SK-N-SH treated with all-trans-retinoic acid at 6 μM for 48 hours (cell line): Measurements from ENCODE around the gene RBM45.
"Not testable (repeated sequence)": the region's sequence is repeated elsewhere in the genome, so short reads cannot be mapped to it uniquely, and the experiment has no call there.

ENCODE experiments used
- ATAC-seq: fragments of 200-7000 bp; cut with Tn5 transposase; 3 replicates; pipeline ENCODE4 v1.9.1; 2020; ENCODE audit warnings: mild to moderate bottlenecking, moderate library complexity
- ARNTL ChIP-seq: fragments of 450-650 bp; formaldehyde crosslinking; IDR thresholded peaks from 2 replicates; pipeline ENCODE4 v1.5.0; 2020; ENCODE audit warnings: low read depth, mild to moderate bottlenecking, moderate library complexity, borderline replicate concordance
- BACH2 ChIP-seq: fragments of 250-450 bp; sonication (Bioruptor Pico); IDR thresholded peaks from 2 replicates; pipeline ENCODE4 v1.9.0; 2021; ENCODE audit warnings: mild to moderate bottlenecking, borderline replicate concordance
- CSDC2 ChIP-seq: fragments of 250-450 bp; sonication (Bioruptor Pico); IDR thresholded peaks from 2 replicates; pipeline ENCODE4 v1.5.0; 2020; ENCODE audit warnings: mild to moderate bottlenecking, moderate library complexity
- CSRNP3 ChIP-seq: fragments of 250-450 bp; sonication (Bioruptor Pico); IDR thresholded peaks from 2 replicates; pipeline ENCODE4 v1.5.1; 2021; ENCODE audit warnings: mild to moderate bottlenecking, moderate library complexity
- ESRRG ChIP-seq: fragments of 250-450 bp; sonication (Bioruptor Pico); IDR thresholded peaks from 2 replicates; pipeline ENCODE4 v1.6.1; 2021; ENCODE audit warnings: mild to moderate bottlenecking
- GLIS3 ChIP-seq: fragments of 250-450 bp; sonication (Bioruptor Pico); IDR thresholded peaks from 2 replicates; pipeline ENCODE4 v1.5.0; 2020; ENCODE audit warnings: mild to moderate bottlenecking, moderate library complexity
- ISL1 ChIP-seq: fragments of 250-450 bp; sonication (Bioruptor Pico); IDR thresholded peaks from 2 replicates; pipeline ENCODE4 v2.1.2; 2022; ENCODE audit warnings: mild to moderate bottlenecking, moderate library complexity
- PATZ1 ChIP-seq: fragments of 250-450 bp; sonication (Bioruptor Pico); IDR thresholded peaks from 2 replicates; pipeline ENCODE4 v1.8.0; 2020; ENCODE audit warnings: mild to moderate bottlenecking, moderate library complexity, borderline replicate concordance
- PPARA ChIP-seq: fragments of 250-450 bp; sonication (Bioruptor Pico); IDR thresholded peaks from 2 replicates; pipeline ENCODE4 v1.5.0; 2020; ENCODE audit warnings: mild to moderate bottlenecking, borderline replicate concordance
- RARB ChIP-seq: fragments of 250-450 bp; sonication (Bioruptor Pico); IDR thresholded peaks from 2 replicates; pipeline ENCODE4 v1.8.0; 2021; ENCODE audit warnings: mild to moderate bottlenecking, moderate library complexity
- SNAI2 ChIP-seq: fragments of 250-450 bp; sonication (Bioruptor Pico); IDR thresholded peaks from 2 replicates; pipeline ENCODE4 v1.5.0; 2020; ENCODE audit warnings: mild to moderate bottlenecking, moderate library complexity
- TCF4 ChIP-seq: fragments of 250-450 bp; sonication (Bioruptor Pico); IDR thresholded peaks from 2 replicates; pipeline ENCODE4 v1.8.0; 2021; ENCODE audit warnings: mild to moderate bottlenecking, moderate library complexity, borderline replicate concordance
- TOX ChIP-seq: fragments of 250-450 bp; sonication (Bioruptor Pico); IDR thresholded peaks from 2 replicates; pipeline ENCODE4 v1.8.0; 2021; ENCODE audit warnings: mild to moderate bottlenecking, moderate library complexity, borderline replicate concordance
- ZC3H10 ChIP-seq: fragments of 250-450 bp; sonication (Bioruptor Pico); IDR thresholded peaks from 2 replicates; pipeline ENCODE4 v1.5.1; 2021; ENCODE audit warnings: mild to moderate bottlenecking, moderate library complexity
- ZFP3 ChIP-seq: fragments of 250-450 bp; sonication (Bioruptor Pico); IDR thresholded peaks from 2 replicates; pipeline ENCODE4 v1.5.0; 2020; ENCODE audit warnings: mild to moderate bottlenecking, moderate library complexity
- ZFP30 ChIP-seq: fragments of 450-650 bp; formaldehyde crosslinking; IDR thresholded peaks from 2 replicates; pipeline ENCODE4 v1.5.0; 2022; ENCODE audit warnings: mild to moderate bottlenecking, moderate library complexity
- ZNF8 ChIP-seq: fragments of 450-650 bp; formaldehyde crosslinking; IDR thresholded peaks from 2 replicates; pipeline ENCODE4 v1.5.0; 2020; ENCODE audit warnings: mild to moderate bottlenecking, moderate library complexity
- TF ChIP-seq, protein P1 (sequence below): fragments of 250-450 bp; sonication (Bioruptor Pico); IDR thresholded peaks from 2 replicates; pipeline ENCODE4 v1.5.0; 2020; ENCODE audit warnings: mild to moderate bottlenecking, moderate library complexity
- TF ChIP-seq, protein P2 (sequence below): fragments of 250-450 bp; sonication (Bioruptor Pico); IDR thresholded peaks from 2 replicates; pipeline ENCODE4 v1.8.0; 2021; ENCODE audit warnings: low read depth, mild to moderate bottlenecking, moderate library complexity, borderline replicate concordance
- TF ChIP-seq, protein P3 (sequence below): fragments of 250-450 bp; sonication (Bioruptor Pico); IDR thresholded peaks from 2 replicates; pipeline ENCODE4 v1.5.1; 2020; ENCODE audit warnings: low read depth, mild to moderate bottlenecking, moderate library complexity

RBM45 gene

GRCh38 chr2:178072383-178073301 is 39.6 kb upstream of the RBM45 start, which contains the start of gene PDE11A:
Gene PDE11A, minus strand, starts transcription at chr2:178072777. Its CDS starts 340 bp downstream, at chr2:178072437.
- ATAC-seq, result peak; percentile 98
- no peak for TF ChIP-seq PPARA
- TF ChIP-seq, protein P1, sequence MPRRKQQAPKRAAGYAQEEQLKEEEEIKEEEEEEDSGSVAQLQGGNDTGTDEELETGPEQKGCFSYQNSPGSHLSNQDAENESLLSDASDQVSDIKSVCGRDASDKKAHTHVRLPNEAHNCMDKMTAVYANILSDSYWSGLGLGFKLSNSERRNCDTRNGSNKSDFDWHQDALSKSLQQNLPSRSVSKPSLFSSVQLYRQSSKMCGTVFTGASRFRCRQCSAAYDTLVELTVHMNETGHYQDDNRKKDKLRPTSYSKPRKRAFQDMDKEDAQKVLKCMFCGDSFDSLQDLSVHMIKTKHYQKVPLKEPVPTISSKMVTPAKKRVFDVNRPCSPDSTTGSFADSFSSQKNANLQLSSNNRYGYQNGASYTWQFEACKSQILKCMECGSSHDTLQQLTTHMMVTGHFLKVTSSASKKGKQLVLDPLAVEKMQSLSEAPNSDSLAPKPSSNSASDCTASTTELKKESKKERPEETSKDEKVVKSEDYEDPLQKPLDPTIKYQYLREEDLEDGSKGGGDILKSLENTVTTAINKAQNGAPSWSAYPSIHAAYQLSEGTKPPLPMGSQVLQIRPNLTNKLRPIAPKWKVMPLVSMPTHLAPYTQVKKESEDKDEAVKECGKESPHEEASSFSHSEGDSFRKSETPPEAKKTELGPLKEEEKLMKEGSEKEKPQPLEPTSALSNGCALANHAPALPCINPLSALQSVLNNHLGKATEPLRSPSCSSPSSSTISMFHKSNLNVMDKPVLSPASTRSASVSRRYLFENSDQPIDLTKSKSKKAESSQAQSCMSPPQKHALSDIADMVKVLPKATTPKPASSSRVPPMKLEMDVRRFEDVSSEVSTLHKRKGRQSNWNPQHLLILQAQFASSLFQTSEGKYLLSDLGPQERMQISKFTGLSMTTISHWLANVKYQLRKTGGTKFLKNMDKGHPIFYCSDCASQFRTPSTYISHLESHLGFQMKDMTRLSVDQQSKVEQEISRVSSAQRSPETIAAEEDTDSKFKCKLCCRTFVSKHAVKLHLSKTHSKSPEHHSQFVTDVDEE (CRISPR knock-in tag), result peak; percentile 29; the same call in 1 of the 2 replicates

- no peak for TF ChIP-seq ZNF8
- TF ChIP-seq TCF4, result 0 out of 2 replicates have a peak, but pooled peaks have one; percentile 54
- ATAC-seq, result peak; percentile 9; the same call in 1 of the 3 replicates
Observed at GRCh38 chr2:178074123-178075005, 37.9 kb upstream of the RBM45 start.

- no peak; the same call in 1 of the 2 replicates for TF ChIP-seq TCF4
- peak; percentile 62; the same call in 1 of the 2 replicates for TF ChIP-seq ISL1
- no peak for TF ChIP-seq BACH2 (CRISPR knock-in tag)
- TF ChIP-seq TOX (CRISPR knock-in tag), result no peak
- no peak for TF ChIP-seq SNAI2 (CRISPR knock-in tag)
- TF ChIP-seq, protein P2, sequence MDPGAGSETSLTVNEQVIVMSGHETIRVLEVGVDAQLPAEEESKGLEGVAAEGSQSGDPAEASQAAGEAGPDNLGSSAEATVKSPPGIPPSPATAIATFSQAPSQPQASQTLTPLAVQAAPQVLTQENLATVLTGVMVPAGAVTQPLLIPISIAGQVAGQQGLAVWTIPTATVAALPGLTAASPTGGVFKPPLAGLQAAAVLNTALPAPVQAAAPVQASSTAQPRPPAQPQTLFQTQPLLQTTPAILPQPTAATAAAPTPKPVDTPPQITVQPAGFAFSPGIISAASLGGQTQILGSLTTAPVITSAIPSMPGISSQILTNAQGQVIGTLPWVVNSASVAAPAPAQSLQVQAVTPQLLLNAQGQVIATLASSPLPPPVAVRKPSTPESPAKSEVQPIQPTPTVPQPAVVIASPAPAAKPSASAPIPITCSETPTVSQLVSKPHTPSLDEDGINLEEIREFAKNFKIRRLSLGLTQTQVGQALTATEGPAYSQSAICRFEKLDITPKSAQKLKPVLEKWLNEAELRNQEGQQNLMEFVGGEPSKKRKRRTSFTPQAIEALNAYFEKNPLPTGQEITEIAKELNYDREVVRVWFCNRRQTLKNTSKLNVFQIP (CRISPR knock-in tag), result no peak
- no peak for TF ChIP-seq ARNTL (CRISPR knock-in tag)
- TF ChIP-seq ESRRG (CRISPR knock-in tag), result no peak
- peak; percentile 37; the same call in 1 of the 2 replicates for TF ChIP-seq ZNF8
- TF ChIP-seq ZFP30 (CRISPR knock-in tag), result no peak
- TF ChIP-seq GLIS3, result no peak
Observed at GRCh38 chr2:178075006-178075326, 37.3 kb upstream of the RBM45 start.

GRCh38 chr2:178076130-178076529 is 36.1 kb upstream of the RBM45 start:
- no peak for ATAC-seq
- TF ChIP-seq TCF4 (no peak), CSDC2 (CRISPR knock-in tag) (no peak), ZC3H10 (no peak), ESRRG (CRISPR knock-in tag) (no peak), TOX (CRISPR knock-in tag) (no peak), PATZ1 (CRISPR knock-in tag) (no peak), GLIS3 (no peak), BACH2 (CRISPR knock-in tag) (no peak), ZFP30 (CRISPR knock-in tag) (no peak), ZFP3 (CRISPR knock-in tag) (no peak), ARNTL (CRISPR knock-in tag) (no peak), RARB (no peak), CSRNP3 (CRISPR knock-in tag) (no peak), ISL1 (no peak), SNAI2 (CRISPR knock-in tag) (no peak), ZNF8 (no peak)
- TF ChIP-seq, protein P1 (CRISPR knock-in tag), result no peak
- TF ChIP-seq, protein P3, sequence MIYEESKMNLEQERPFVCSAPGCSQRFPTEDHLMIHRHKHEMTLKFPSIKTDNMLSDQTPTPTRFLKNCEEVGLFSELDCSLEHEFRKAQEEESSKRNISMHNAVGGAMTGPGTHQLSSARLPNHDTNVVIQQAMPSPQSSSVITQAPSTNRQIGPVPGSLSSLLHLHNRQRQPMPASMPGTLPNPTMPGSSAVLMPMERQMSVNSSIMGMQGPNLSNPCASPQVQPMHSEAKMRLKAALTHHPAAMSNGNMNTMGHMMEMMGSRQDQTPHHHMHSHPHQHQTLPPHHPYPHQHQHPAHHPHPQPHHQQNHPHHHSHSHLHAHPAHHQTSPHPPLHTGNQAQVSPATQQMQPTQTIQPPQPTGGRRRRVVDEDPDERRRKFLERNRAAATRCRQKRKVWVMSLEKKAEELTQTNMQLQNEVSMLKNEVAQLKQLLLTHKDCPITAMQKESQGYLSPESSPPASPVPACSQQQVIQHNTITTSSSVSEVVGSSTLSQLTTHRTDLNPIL (CRISPR knock-in tag), result no peak

More at GRCh38 chr2:178075006-178075326, 37.3 kb upstream of the RBM45 start:
- ATAC-seq, result no peak

GRCh38 chr2:178079279-178079678 is 33.0 kb upstream of the RBM45 start:
- not testable (repeated sequence) for ATAC-seq
